ENCODE data around the gene C9orf50.

DNA sequence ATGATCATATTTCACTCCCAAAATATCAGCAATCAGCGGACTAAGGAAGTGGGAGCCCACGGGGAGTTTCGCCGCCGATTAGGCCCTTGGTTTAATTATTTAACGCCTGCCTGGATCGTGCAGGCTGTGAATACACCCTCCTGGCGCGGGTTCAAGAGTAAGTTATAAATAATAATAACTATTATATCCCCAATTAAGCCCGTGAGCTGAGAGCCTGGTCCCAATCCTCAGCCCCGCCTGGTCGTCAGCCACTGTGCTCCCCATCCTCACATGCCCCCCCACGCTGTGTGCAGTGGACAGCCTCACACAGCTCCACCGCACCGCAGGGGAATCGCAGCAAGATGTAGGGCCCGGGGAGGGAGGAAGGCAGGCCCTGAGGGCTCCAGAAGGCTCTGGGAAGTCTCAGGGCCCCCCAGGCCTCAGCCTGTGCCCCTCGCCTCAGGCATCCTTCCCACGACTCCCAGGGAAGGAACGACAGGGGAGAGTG lies 33.7 kb upstream of the C9orf50 start:
- TF ChIP-seq POLR2A (IDR thresholded peaks at IDR 0.05) (no peak), POLR2AphosphoS5 (IDR thresholded peaks at IDR 0.05) (no peak)
- TF ChIP-seq, protein P1, sequence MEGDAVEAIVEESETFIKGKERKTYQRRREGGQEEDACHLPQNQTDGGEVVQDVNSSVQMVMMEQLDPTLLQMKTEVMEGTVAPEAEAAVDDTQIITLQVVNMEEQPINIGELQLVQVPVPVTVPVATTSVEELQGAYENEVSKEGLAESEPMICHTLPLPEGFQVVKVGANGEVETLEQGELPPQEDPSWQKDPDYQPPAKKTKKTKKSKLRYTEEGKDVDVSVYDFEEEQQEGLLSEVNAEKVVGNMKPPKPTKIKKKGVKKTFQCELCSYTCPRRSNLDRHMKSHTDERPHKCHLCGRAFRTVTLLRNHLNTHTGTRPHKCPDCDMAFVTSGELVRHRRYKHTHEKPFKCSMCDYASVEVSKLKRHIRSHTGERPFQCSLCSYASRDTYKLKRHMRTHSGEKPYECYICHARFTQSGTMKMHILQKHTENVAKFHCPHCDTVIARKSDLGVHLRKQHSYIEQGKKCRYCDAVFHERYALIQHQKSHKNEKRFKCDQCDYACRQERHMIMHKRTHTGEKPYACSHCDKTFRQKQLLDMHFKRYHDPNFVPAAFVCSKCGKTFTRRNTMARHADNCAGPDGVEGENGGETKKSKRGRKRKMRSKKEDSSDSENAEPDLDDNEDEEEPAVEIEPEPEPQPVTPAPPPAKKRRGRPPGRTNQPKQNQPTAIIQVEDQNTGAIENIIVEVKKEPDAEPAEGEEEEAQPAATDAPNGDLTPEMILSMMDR (IDR thresholded peaks at IDR 0.05): no peak

Data from sigmoid colon (tissue), 4 donors.